Measurements from ENCODE around the gene PGM5. TPM values are rescaled to one million over a fixed set of nuclear protein-coding genes. Genes with fewer than 3 reads are reported as not detected.

Gene PGM5
- total RNA-seq, 1 experiment from 2014 or later, result not detected

GRCh38 chr9:68419901-68420300, 63.5 kb downstream of the PGM5 start:
- Histone ChIP-seq H3F3A (ENCODE audit: insufficient read depth, low read depth) (no peaks in the 10 kb centered on the region), H3K4me1 (replicated peaks; ENCODE audit: insufficient read depth) (no peaks in the 10 kb centered on the region), H3K9me2 (ENCODE audit: insufficient read depth) (no peaks in the 10 kb centered on the region), H3K9me3 (ENCODE audit: insufficient read depth, low read depth) (no peaks in the 10 kb centered on the region), H3K27me3 (ENCODE audit: insufficient read depth, low read depth) (peaks cover 41% of the 10 kb centered on the region), H3K27ac (no peak overlapping the region), H4K20me1 (ENCODE audit: insufficient read depth) (no peaks in the 10 kb centered on the region), H3K79me2 (ENCODE audit: low read depth) (no peaks in the 10 kb centered on the region), H2AFZ (no peak overlapping the region), H3K36me3 (ENCODE audit: low read depth) (no peaks in the 10 kb centered on the region), H3K4me2 (no peak overlapping the region), H3K4me3 (no peak overlapping the region)
- intact Hi-C loops (cut with micrococcal nuclease; ENCODE audit: unreplicated experiment), result no loop called here
- ChIA-PET CTCF (no interaction called here), POLR2A (ENCODE audit: unreplicated experiment) (no interaction called here)
- BruUV-seq (replicated peaks), result no TSS peak
- DNase-seq, result no peak
- TF ChIP-seq CTCF (conservative IDR thresholded peaks at IDR 0.05) (no peak), EZH2 (IDR thresholded peaks at IDR 0.05; ENCODE audit: low read depth) (no peak)

GRCh38 chr9:68426755-68427154, 70.3 kb downstream of the PGM5 start:
- Histone ChIP-seq H3K4me2 (no peak overlapping the region), H3K4me3 (no peak overlapping the region), H3K27me3 (ENCODE audit: insufficient read depth, low read depth) (no peaks in the 10 kb centered on the region; the same call in 1 of the 2 replicates), H3K79me2 (ENCODE audit: low read depth) (no peaks in the 10 kb centered on the region), H3K36me3 (ENCODE audit: low read depth) (no peaks in the 10 kb centered on the region), H3K9me2 (ENCODE audit: insufficient read depth) (no peaks in the 10 kb centered on the region), H4K20me1 (ENCODE audit: insufficient read depth) (no peaks in the 10 kb centered on the region), H3F3A (ENCODE audit: insufficient read depth, low read depth) (no peaks in the 10 kb centered on the region), H3K27ac (no peak overlapping the region), H3K9me3 (ENCODE audit: insufficient read depth, low read depth) (no peaks in the 10 kb centered on the region), H2AFZ (no peak overlapping the region), H3K4me1 (replicated peaks; ENCODE audit: insufficient read depth) (no peaks in the 10 kb centered on the region)
- intact Hi-C loops (cut with micrococcal nuclease; ENCODE audit: unreplicated experiment), result no loop called here
- ChIA-PET POLR2A (ENCODE audit: unreplicated experiment) (no interaction called here), CTCF (no interaction called here)
- BruUV-seq (replicated peaks), result no TSS peak
- no peak for DNase-seq
- TF ChIP-seq EZH2 (IDR thresholded peaks at IDR 0.05; ENCODE audit: low read depth) (no peak), CTCF (conservative IDR thresholded peaks at IDR 0.05) (no peak)

GRCh38 chr9:68427216-68427977, 71.0 kb downstream of the PGM5 start:
- Histone ChIP-seq H2AFZ (no peak overlapping the region), H3K4me3 (no peak overlapping the region), H3K27me3 (ENCODE audit: insufficient read depth, low read depth) (no peaks in the 10 kb centered on the region; the same call in 1 of the 2 replicates), H3K4me1 (replicated peaks; ENCODE audit: insufficient read depth) (no peaks in the 10 kb centered on the region), H3K9me3 (ENCODE audit: insufficient read depth, low read depth) (no peaks in the 10 kb centered on the region), H3K9me2 (ENCODE audit: insufficient read depth) (no peaks in the 10 kb centered on the region), H3K4me2 (no peak overlapping the region), H3K27ac (no peak overlapping the region), H3K36me3 (ENCODE audit: low read depth) (no peaks in the 10 kb centered on the region), H3K79me2 (ENCODE audit: low read depth) (no peaks in the 10 kb centered on the region), H4K20me1 (ENCODE audit: insufficient read depth) (no peaks in the 10 kb centered on the region), H3F3A (ENCODE audit: insufficient read depth, low read depth) (no peaks in the 10 kb centered on the region)
- POLR2A ChIA-PET (ENCODE audit: unreplicated experiment), result no interaction called here
- no TSS peak for BruUV-seq (replicated peaks)
- no peak for DNase-seq
- CTCF ChIA-PET, result no interaction called here
- intact Hi-C loops (cut with micrococcal nuclease; ENCODE audit: unreplicated experiment), result no loop called here
- TF ChIP-seq CTCF (conservative IDR thresholded peaks at IDR 0.05) (no peak), EZH2 (IDR thresholded peaks at IDR 0.05; ENCODE audit: low read depth) (no peak)
